Lower lobe of right lung (tissue), 2 donors: ENCODE data around the gene ZC2HC1C. TPM values are rescaled to one million over a fixed set of nuclear protein-coding genes. Genes with fewer than 3 reads are reported as not detected.

Source experiments
- ATAC-seq, 2 donors: fragments of 200-7000 bp; cut with Tn5 transposase; one replicate each; pipeline ENCODE4 v1.9.1; 2020 to 2022; ENCODE audit warnings: mild to moderate bottlenecking in 2 of 2, moderate library complexity in 2 of 2
- DNase-seq: peaks from one replicate; pipeline ENCODE4 v3.0.0-alpha.2; 2020
- H3K27ac ChIP-seq: fragments of 200-600 bp; one replicate; pipeline ENCODE4 v1.8.0; 2022
- H3K27me3 ChIP-seq: fragments of 200-600 bp; one replicate; pipeline ENCODE4 v1.8.0; 2022; ENCODE audit warnings: low read depth
- H3K36me3 ChIP-seq: fragments of 200-600 bp; one replicate; pipeline ENCODE4 v1.8.0; 2022; ENCODE audit warnings: mild to moderate bottlenecking
- H3K4me1 ChIP-seq: fragments of 200-600 bp; one replicate; pipeline ENCODE4 v1.8.0; 2022
- H3K4me3 ChIP-seq: fragments of 200-600 bp; one replicate; pipeline ENCODE4 v1.8.0; 2022; ENCODE audit warnings: mild to moderate bottlenecking
- H3K9me3 ChIP-seq: fragments of 200-600 bp; one replicate; pipeline ENCODE4 v1.8.0; 2022
- CTCF ChIP-seq: fragments of 200-600 bp; IDR thresholded peaks from one replicate; pipeline ENCODE4 v1.8.0; 2022; ENCODE audit warnings: antibody characterized with exemption, mild to moderate bottlenecking
- intact Hi-C: fragments of 100-400 bp; cut with DNase I; formaldehyde crosslinking; loops from one replicate; pipeline ENCODE4 v1.11.0; 2022
- total RNA-seq: library from RNA; stranded (reverse); fragmentation: NEBNext Ultra II Directional; extraction: Animal tissue kit (Norgen Biotek cat#: 25700); gene quantifications from one replicate; pipeline ENCODE4 v1.2.1, GENCODE V29; 2021
- donor health status: DM: no; HTN: yes; CAD: no; lungs with severe emphysema.

The ZC2HC1C gene
- total RNA-seq, 1 donor from 2014 or later: 4.7 TPM

GRCh38 chr14:75084513-75084912 lies 15.1 kb downstream of the ZC2HC1C start:
- intact Hi-C loops: no loop called here

GRCh38 chr14:75088153-75088552 lies 18.7 kb downstream of the ZC2HC1C start:
- ATAC-seq (no peak), DNase-seq (no peak)
- peaks cover 99% of the 10 kb centered on the region for H3K36me3 ChIP-seq
- no peaks in the 10 kb centered on the region for H3K4me1 ChIP-seq
- TF ChIP-seq CTCF: no peak
- H3K9me3 ChIP-seq: no peaks in the 10 kb centered on the region
- no peak overlapping the region for H3K27ac ChIP-seq
- intact Hi-C loops: no loop called here
- H3K27me3 ChIP-seq: no peaks in the 10 kb centered on the region
- H3K4me3 ChIP-seq: no peak overlapping the region

More at GRCh38 chr14:75084513-75084912, 15.1 kb downstream of the ZC2HC1C start:
- Histone ChIP-seq H3K4me3 (no peak overlapping the region), H3K9me3 (no peaks in the 10 kb centered on the region), H3K36me3 (peaks cover 72% of the 10 kb centered on the region), H3K27me3 (no peaks in the 10 kb centered on the region), H3K27ac (no peak overlapping the region), H3K4me1 (no peaks in the 10 kb centered on the region)
- no peak for ATAC-seq
- no peak for DNase-seq
- peak; percentile 17 for TF ChIP-seq CTCF

- Histone ChIP-seq H3K36me3 (peaks cover 99% of the 10 kb centered on the region), H3K4me3 (no peak overlapping the region), H3K27me3 (no peaks in the 10 kb centered on the region), H3K9me3 (no peaks in the 10 kb centered on the region), H3K4me1 (no peaks in the 10 kb centered on the region), H3K27ac (no peak overlapping the region)
- intact Hi-C loops: no loop called here
- TF ChIP-seq CTCF: peak; percentile 77
- peak; percentile 62 to 80 for ATAC-seq
- no peak for DNase-seq
Measured at GRCh38 chr14:75088566-75089373, 19.3 kb downstream of the ZC2HC1C start.

DNA sequence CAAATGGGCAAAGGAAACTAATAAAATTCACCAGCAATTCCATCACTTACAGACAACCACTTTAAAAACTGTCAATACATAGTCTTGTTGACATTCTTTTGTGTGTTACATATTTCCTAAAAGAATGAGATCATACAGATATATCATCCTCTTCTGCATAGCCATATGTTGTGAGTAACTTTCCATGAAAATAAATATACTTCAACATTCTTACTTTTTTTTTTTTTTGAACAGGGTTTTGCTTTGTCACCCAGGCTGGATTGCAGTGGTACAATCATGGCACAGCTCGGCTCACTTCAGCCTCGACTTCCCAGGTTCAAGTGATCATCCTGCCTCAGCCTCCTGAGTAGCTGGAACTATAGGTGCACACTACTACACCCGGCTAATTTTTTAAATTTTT lies 20.9 kb downstream of the ZC2HC1C start:
- H3K4me1 ChIP-seq: no peaks in the 10 kb centered on the region
- H3K9me3 ChIP-seq: no peaks in the 10 kb centered on the region
- peaks cover 99% of the 10 kb centered on the region for H3K36me3 ChIP-seq
- H3K27me3 ChIP-seq: no peaks in the 10 kb centered on the region
- no peak for ATAC-seq
- DNase-seq: no peak
- no peak overlapping the region for H3K27ac ChIP-seq
- intact Hi-C loops: no loop called here
- no peak for TF ChIP-seq CTCF
- H3K4me3 ChIP-seq: no peak overlapping the region

GRCh38 chr14:75091251-75091650 lies 21.8 kb downstream of the ZC2HC1C start:
- no peak for ATAC-seq
- no peak for TF ChIP-seq CTCF
- Histone ChIP-seq H3K4me1 (no peaks in the 10 kb centered on the region), H3K4me3 (no peak overlapping the region), H3K27me3 (no peaks in the 10 kb centered on the region), H3K9me3 (no peaks in the 10 kb centered on the region), H3K27ac (no peak overlapping the region), H3K36me3 (peaks cover 99% of the 10 kb centered on the region)
- intact Hi-C loops: no loop called here
- DNase-seq: no peak
